GM12891 (cell line): ENCODE results near the gene NET1.

Experiments
- POLR2A ChIP-seq: IDR thresholded peaks from 2 replicates; pipeline ENCODE4 v1.6.1; 2011; ENCODE audit warnings: low read depth, low read length, control low read depth
- POLR2AphosphoS5 ChIP-seq: IDR thresholded peaks from 2 replicates; pipeline ENCODE4 v1.6.1; 2011; ENCODE audit warnings: low read depth, low read length, control low read depth

DNA sequence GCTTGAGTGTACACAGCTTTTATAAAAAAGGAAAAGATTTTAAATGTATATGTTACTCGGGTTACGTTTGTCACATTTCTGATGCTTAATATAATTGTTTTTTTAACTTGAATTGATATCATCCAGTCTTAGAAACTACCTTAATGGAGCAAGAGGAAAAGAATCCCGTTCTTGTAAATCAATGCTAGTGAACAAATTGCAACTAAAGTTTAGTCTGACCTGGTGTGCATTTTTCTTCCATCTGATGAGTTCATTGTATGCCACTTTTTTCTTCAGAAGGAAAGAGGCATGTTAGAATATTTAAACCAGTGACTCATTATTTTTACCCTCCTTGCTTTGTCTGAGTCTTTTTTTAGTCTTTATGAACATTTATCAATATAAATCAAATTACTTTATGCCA is 34.7 kb downstream of the NET1 start:
- TF ChIP-seq POLR2AphosphoS5 (no peak), POLR2A (no peak)
